H9 (cell line): Measurements from ENCODE around the gene ADH7. TPM values are rescaled to one million over a fixed set of nuclear protein-coding genes. Genes with fewer than 3 reads are reported as not detected.

Experiments
- DNase-seq: peaks from one replicate; pipeline ENCODE4 v3.0.0-alpha.2; 2017
- H2AFZ ChIP-seq: one replicate; pipeline ENCODE4 v1.6.1; 2013; ENCODE audit warnings: mild to moderate bottlenecking, low read length, control low read depth, moderate library complexity
- H2AK5ac ChIP-seq: 2 replicates; pipeline ENCODE4 v1.6.1; 2013; ENCODE audit warnings: low read length, control low read depth, mixed read lengths; ENCODE audit not compliant: insufficient read length
- H2BK120ac ChIP-seq: one replicate; pipeline ENCODE4 v1.6.1; 2013; ENCODE audit warnings: low read depth, mild to moderate bottlenecking, low read length, control low read depth, inconsistent platforms; ENCODE audit not compliant: poor library complexity, severe bottlenecking
- H2BK12ac ChIP-seq: 2 replicates; pipeline ENCODE4 v1.6.1; 2013; ENCODE audit warnings: low read length, control low read depth, mixed read lengths, low read depth; ENCODE audit not compliant: insufficient read length
- H2BK15ac ChIP-seq: 2 replicates; pipeline ENCODE4 v1.6.1; 2013; ENCODE audit warnings: low read depth, low read length, control low read depth
- H2BK20ac ChIP-seq: one replicate; pipeline ENCODE4 v1.6.1; 2013; ENCODE audit warnings: low read depth, mild to moderate bottlenecking, low read length, control low read depth, inconsistent platforms; ENCODE audit not compliant: poor library complexity, severe bottlenecking
- H2BK5ac ChIP-seq: 2 replicates; pipeline ENCODE4 v1.6.1; 2013; ENCODE audit warnings: low read length, control low read depth, mixed read lengths; ENCODE audit not compliant: insufficient read length
- H3K14ac ChIP-seq: 2 replicates; pipeline ENCODE4 v1.6.1; 2013; ENCODE audit warnings: low read length, control low read depth; ENCODE audit not compliant: insufficient read depth
- H3K18ac ChIP-seq: 2 replicates; pipeline ENCODE4 v1.6.1; 2013; ENCODE audit warnings: low read depth, mild to moderate bottlenecking, mixed read lengths, low read length, control low read depth; ENCODE audit not compliant: insufficient read length
- H3K23ac ChIP-seq: 2 replicates; pipeline ENCODE4 v1.6.1; 2013; ENCODE audit warnings: low read length, control low read depth, mixed read lengths, low read depth; ENCODE audit not compliant: insufficient read length
- H3K23me2 ChIP-seq: 2 replicates; pipeline ENCODE4 v1.6.1; 2013; ENCODE audit warnings: low read depth, mild to moderate bottlenecking, mixed read lengths, low read length, control low read depth; ENCODE audit not compliant: insufficient read length, poor library complexity, severe bottlenecking
- H3K27ac ChIP-seq: 2 replicates; pipeline ENCODE4 v1.5.1; 2013; ENCODE audit warnings: low read length, control low read depth, mixed read lengths, low read depth; ENCODE audit not compliant: insufficient read length
- H3K27me3 ChIP-seq: 2 replicates; pipeline ENCODE4 v1.6.1; 2013; ENCODE audit warnings: low read length, control low read depth, inconsistent platforms; ENCODE audit not compliant: insufficient read depth
- H3K4ac ChIP-seq: 2 replicates; pipeline ENCODE4 v1.6.1; 2013; ENCODE audit warnings: low read depth, mild to moderate bottlenecking, control low read depth, inconsistent platforms, low read length, moderate library complexity
- H3K4me1 ChIP-seq: 2 replicates; pipeline ENCODE4 v1.6.1; 2013; ENCODE audit warnings: low read length, control low read depth, inconsistent platforms; ENCODE audit not compliant: insufficient read depth
- H3K4me2 ChIP-seq: 2 replicates; pipeline ENCODE4 v1.6.1; 2013; ENCODE audit warnings: low read length, control low read depth, mixed read lengths; ENCODE audit not compliant: insufficient read length, insufficient read depth
- H3K56ac ChIP-seq: 2 replicates; pipeline ENCODE4 v1.6.1; 2013; ENCODE audit warnings: low read depth, mild to moderate bottlenecking, mixed read lengths, low read length, control low read depth; ENCODE audit not compliant: insufficient read length
- H3K79me1 ChIP-seq: 2 replicates; pipeline ENCODE4 v1.6.1; 2013; ENCODE audit warnings: low read depth, mild to moderate bottlenecking, moderate library complexity, low read length, control low read depth, inconsistent platforms; ENCODE audit not compliant: insufficient read depth, poor library complexity, severe bottlenecking
- H3K79me2 ChIP-seq: 2 replicates; pipeline ENCODE4 v1.6.1; 2013; ENCODE audit warnings: low read length, control low read depth, inconsistent platforms; ENCODE audit not compliant: insufficient read depth
- H3K9ac ChIP-seq: 2 replicates; pipeline ENCODE4 v1.6.1; 2013; ENCODE audit warnings: low read length, control low read depth, mixed read lengths; ENCODE audit not compliant: insufficient read length; ENCODE audit errors: extremely low read depth
- H3K9me3 ChIP-seq: one replicate; pipeline ENCODE4 v1.6.1; 2013; ENCODE audit warnings: low read depth, low read length, inconsistent platforms; ENCODE audit not compliant: control insufficient read depth
- H3T11ph ChIP-seq: one replicate; pipeline ENCODE4 v1.6.1; 2013; ENCODE audit warnings: mild to moderate bottlenecking, low read length, control low read depth, inconsistent platforms
- H4K20me1 ChIP-seq: one replicate; pipeline ENCODE4 v1.6.1; 2013; ENCODE audit not compliant: control insufficient read depth, insufficient read length, insufficient read depth
- H4K5ac ChIP-seq: 2 replicates; pipeline ENCODE4 v1.6.1; 2013; ENCODE audit warnings: low read depth, mild to moderate bottlenecking, mixed read lengths, low read length, control low read depth; ENCODE audit not compliant: insufficient read length
- H4K8ac ChIP-seq: replicated peaks from 2 replicates; pipeline ENCODE4 v1.6.1; 2013; ENCODE audit warnings: low read length, control low read depth, mixed read lengths, low read depth; ENCODE audit not compliant: insufficient read length
- H4K91ac ChIP-seq: 2 replicates; pipeline ENCODE4 v1.6.1; 2013; ENCODE audit warnings: low read depth, mild to moderate bottlenecking, moderate library complexity, mixed read lengths, low read length, control low read depth; ENCODE audit not compliant: insufficient read length
- H3K27ac Mint-ChIP-seq, 3 experiments: 2 replicates in 2 of 3; 3 replicates in 1 of 3; pipeline ENCODE4 v1.8.0; 2020 to 2021; ENCODE audit warnings: mixed read lengths in 3 of 3, mild to moderate bottlenecking in 1 of 3, moderate library complexity in 1 of 3
- H3K27me3 Mint-ChIP-seq: 2 replicates; pipeline ENCODE4 v1.8.0; 2021; ENCODE audit warnings: low read depth, mild to moderate bottlenecking, moderate library complexity, mixed read lengths
- H3K36me3 Mint-ChIP-seq, 3 experiments: 2 replicates in 2 of 3; 3 replicates in 1 of 3; pipeline ENCODE4 v1.8.0; 2020 to 2021; ENCODE audit warnings: low read depth in 3 of 3, mixed read lengths in 3 of 3; ENCODE audit not compliant: insufficient read depth in 1 of 3
- H3K4me1 Mint-ChIP-seq, 2 experiments: 2 replicates each; pipeline ENCODE4 v1.8.0; 2020; ENCODE audit warnings: mixed read lengths in 2 of 2
- H3K4me3 Mint-ChIP-seq, 2 experiments: 2 replicates in 1 of 2; 3 replicates in 1 of 2; pipeline ENCODE4 v1.8.0; 2020 to 2021; ENCODE audit warnings: mild to moderate bottlenecking in 2 of 2, mixed read lengths in 2 of 2, moderate library complexity in 1 of 2
- H3K9me3 Mint-ChIP-seq, 2 experiments: 2 replicates in 1 of 2; 3 replicates in 1 of 2; pipeline ENCODE4 v1.8.0; 2020; ENCODE audit warnings: mild to moderate bottlenecking in 2 of 2, mixed read lengths in 2 of 2, moderate library complexity in 1 of 2
- WGBS: extraction: QIAGEN DNeasy Blood & Tissue Kit; methylation state at CpG from one replicate; pipeline ENCODE4 v1.1.7; 2013; ENCODE audit warnings: missing lambda C conversion rate, low lambda C conversion rate, mixed read lengths; ENCODE audit not compliant: insufficient read length; ENCODE audit errors: extremely low coverage; 5-methylcytosine and 5-hydroxymethylcytosine counted together
- total RNA-seq: library from RNA; stranded (reverse); gene quantifications from 2 replicates; pipeline ENCODE4 v1.2.1, GENCODE V29; 2021
- TF ChIP-seq, protein P1 (sequence below): fragments of 200-600 bp; sonication (generic); conservative IDR thresholded peaks from 3 replicates; pipeline ENCODE4 v1.8.0; 2021; ENCODE audit warnings: antibody characterized with exemption, mild to moderate bottlenecking

ADH7 gene
- total RNA-seq, 1 experiment from 2014 or later = not detected

- no peaks in the 10 kb centered on the region for H3K79me1 ChIP-seq
- no peak overlapping the region for H3K4me2 ChIP-seq
- H4K5ac ChIP-seq = no peak overlapping the region
- H2BK20ac ChIP-seq = no peak overlapping the region
- no peaks in the 10 kb centered on the region for H4K20me1 ChIP-seq
- no peak overlapping the region for H2BK120ac ChIP-seq
- TF ChIP-seq, protein P1, sequence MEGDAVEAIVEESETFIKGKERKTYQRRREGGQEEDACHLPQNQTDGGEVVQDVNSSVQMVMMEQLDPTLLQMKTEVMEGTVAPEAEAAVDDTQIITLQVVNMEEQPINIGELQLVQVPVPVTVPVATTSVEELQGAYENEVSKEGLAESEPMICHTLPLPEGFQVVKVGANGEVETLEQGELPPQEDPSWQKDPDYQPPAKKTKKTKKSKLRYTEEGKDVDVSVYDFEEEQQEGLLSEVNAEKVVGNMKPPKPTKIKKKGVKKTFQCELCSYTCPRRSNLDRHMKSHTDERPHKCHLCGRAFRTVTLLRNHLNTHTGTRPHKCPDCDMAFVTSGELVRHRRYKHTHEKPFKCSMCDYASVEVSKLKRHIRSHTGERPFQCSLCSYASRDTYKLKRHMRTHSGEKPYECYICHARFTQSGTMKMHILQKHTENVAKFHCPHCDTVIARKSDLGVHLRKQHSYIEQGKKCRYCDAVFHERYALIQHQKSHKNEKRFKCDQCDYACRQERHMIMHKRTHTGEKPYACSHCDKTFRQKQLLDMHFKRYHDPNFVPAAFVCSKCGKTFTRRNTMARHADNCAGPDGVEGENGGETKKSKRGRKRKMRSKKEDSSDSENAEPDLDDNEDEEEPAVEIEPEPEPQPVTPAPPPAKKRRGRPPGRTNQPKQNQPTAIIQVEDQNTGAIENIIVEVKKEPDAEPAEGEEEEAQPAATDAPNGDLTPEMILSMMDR = no peak
- H2BK15ac ChIP-seq = no peak overlapping the region
- H3K9me3 ChIP-seq = no peaks in the 10 kb centered on the region
- H3K4ac ChIP-seq = no peak overlapping the region
- Mint-ChIP-seq H3K27ac (no peak overlapping the region), H3K27me3 (no peaks in the 10 kb centered on the region), H3K36me3 (no peaks in the 10 kb centered on the region), H3K9me3 (no peaks in the 10 kb centered on the region), H3K4me3 (no peak overlapping the region), H3K4me1 (peaks cover 0 to 5% of the 10 kb centered on the region in 2 experiments; a peak in 2 of 4 replicates)
- no peak overlapping the region for H2AFZ ChIP-seq
- no peaks in the 10 kb centered on the region for H3K23me2 ChIP-seq
- no peaks in the 10 kb centered on the region for H3K27me3 ChIP-seq
- H3K18ac ChIP-seq = no peak overlapping the region
- no CpG with 5 or more reads among the region's 4 CpGs for WGBS
- H3K9ac ChIP-seq = no peak overlapping the region
- no peak overlapping the region for H3K27ac ChIP-seq
- no peak overlapping the region for H3K23ac ChIP-seq
- no peaks in the 10 kb centered on the region for H3K4me1 ChIP-seq
- H3K79me2 ChIP-seq = no peaks in the 10 kb centered on the region
- no peak overlapping the region for H3K56ac ChIP-seq
- H2BK5ac ChIP-seq = no peak overlapping the region
- no peak for DNase-seq
- H4K8ac ChIP-seq = no peak overlapping the region
- H3T11ph ChIP-seq = no peak overlapping the region
- no peak overlapping the region for H4K91ac ChIP-seq
- H2AK5ac ChIP-seq = no peak overlapping the region
- H2BK12ac ChIP-seq = no peak overlapping the region
- H3K14ac ChIP-seq = no peak overlapping the region
Measured at GRCh38 chr4:99461623-99462401, 26.7 kb upstream of the ADH7 start.
